Endothelial cell of umbilical vein (primary cell): ENCODE data around the gene LSM7.

Experiments used
- EZH2 ChIP-seq: IDR thresholded peaks from 2 replicates; pipeline ENCODE4 v1.6.1; 2012; ENCODE audit warnings: borderline replicate concordance, low read depth, mild to moderate bottlenecking, moderate library complexity, low read length, inconsistent platforms; ENCODE audit not compliant: severe bottlenecking
- MYC ChIP-seq: IDR thresholded peaks from one replicate; pipeline ENCODE4 v1.6.1; 2011; ENCODE audit warnings: mild to moderate bottlenecking, low read depth, low read length

GRCh38 chr19:2306281-2306806 is 22.0 kb downstream of the LSM7 start:
- no peak for TF ChIP-seq EZH2
- TF ChIP-seq MYC, result no peak
